ENCODE results near the gene CALU.

GRCh38 chr7:128785738-128786137 lies 46.6 kb downstream of the CALU start:
- TF ChIP-seq POLR2A (IDR thresholded peaks at IDR 0.05) = no peak
- no peak for TF ChIP-seq CTCF (IDR thresholded peaks at IDR 0.05)

Measured in suprapubic skin (tissue), 3 donors.